ENCODE results near the gene PDX1.
A peak's percentile ranks its signal among the peaks of the same experiment; 100 is the strongest.

Gene PDX1

GRCh38 chr13:27917121-27917947, 2.5 kb upstream of the PDX1 start:
- Histone ChIP-seq H3K4me3 (ENCODE audit: low read depth in 1 of 2, low read length in 2 of 2) (peak overlapping the region in 1 of 2 donors; percentile 26), H3K9me3 (ENCODE audit: control insufficient read depth in 1 of 2, low read length in 2 of 2) (no peaks in the 10 kb centered on the region), H3K27me3 (ENCODE audit: low read depth, low read length) (peaks cover 48% of the 10 kb centered on the region), H3K4me1 (ENCODE audit: control insufficient read depth in 1 of 2, insufficient read depth in 2 of 2, low read length in 2 of 2) (peaks cover 0 to 41% of the 10 kb centered on the region in 2 donors), H3K36me3 (ENCODE audit: control insufficient read depth in 1 of 2, insufficient read depth in 2 of 2, low read length in 2 of 2) (no peaks in the 10 kb centered on the region), H3K27ac (ENCODE audit: low read length) (no peak overlapping the region)

GRCh38 chr13:27918041-27918917, 1.5 kb upstream of the PDX1 start:
- no peaks in the 10 kb centered on the region for H3K36me3 ChIP-seq (ENCODE audit: control insufficient read depth in 1 of 2, insufficient read depth in 2 of 2, low read length in 2 of 2)
- H3K27ac ChIP-seq (ENCODE audit: low read length) = peak overlapping the region; percentile 71
- H3K27me3 ChIP-seq (ENCODE audit: low read depth, low read length) = peaks cover 58% of the 10 kb centered on the region
- H3K9me3 ChIP-seq (ENCODE audit: control insufficient read depth in 1 of 2, low read length in 2 of 2) = no peaks in the 10 kb centered on the region
- peaks cover 0 to 41% of the 10 kb centered on the region in 2 donors for H3K4me1 ChIP-seq (ENCODE audit: control insufficient read depth in 1 of 2, insufficient read depth in 2 of 2, low read length in 2 of 2)
- peak overlapping the region in 1 of 2 donors; percentile 26 for H3K4me3 ChIP-seq (ENCODE audit: low read depth in 1 of 2, low read length in 2 of 2)

GRCh38 chr13:27918918-27919658, 712 bp upstream of the PDX1 start:
- Histone ChIP-seq H3K27me3 (ENCODE audit: low read depth, low read length) (peaks cover 66% of the 10 kb centered on the region), H3K4me1 (ENCODE audit: control insufficient read depth in 1 of 2, insufficient read depth in 2 of 2, low read length in 2 of 2) (peaks cover 0 to 46% of the 10 kb centered on the region in 2 donors), H3K4me3 (ENCODE audit: low read depth in 1 of 2, low read length in 2 of 2) (no peak overlapping the region), H3K9me3 (ENCODE audit: control insufficient read depth in 1 of 2, low read length in 2 of 2) (no peaks in the 10 kb centered on the region), H3K36me3 (ENCODE audit: control insufficient read depth in 1 of 2, insufficient read depth in 2 of 2, low read length in 2 of 2) (no peaks in the 10 kb centered on the region), H3K27ac (ENCODE audit: low read length) (no peak overlapping the region)

- Histone ChIP-seq H3K4me1 (ENCODE audit: control insufficient read depth in 1 of 2, insufficient read depth in 2 of 2, low read length in 2 of 2) (peaks cover 0 to 51% of the 10 kb centered on the region in 2 donors), H3K9me3 (ENCODE audit: control insufficient read depth in 1 of 2, low read length in 2 of 2) (no peaks in the 10 kb centered on the region), H3K4me3 (ENCODE audit: low read depth in 1 of 2, low read length in 2 of 2) (peak overlapping the region in 1 of 2 donors; percentile 62), H3K27me3 (ENCODE audit: low read depth, low read length) (peaks cover 66% of the 10 kb centered on the region), H3K36me3 (ENCODE audit: control insufficient read depth in 1 of 2, insufficient read depth in 2 of 2, low read length in 2 of 2) (no peaks in the 10 kb centered on the region), H3K27ac (ENCODE audit: low read length) (no peak overlapping the region)
Measured at GRCh38 chr13:27919659-27919933, 204 bp upstream of the PDX1 start.

GRCh38 chr13:27920677-27921420, 1.0 kb downstream of the PDX1 start:
- peaks cover 0 to 52% of the 10 kb centered on the region in 2 donors for H3K4me1 ChIP-seq (ENCODE audit: control insufficient read depth in 1 of 2, insufficient read depth in 2 of 2, low read length in 2 of 2)
- H3K4me3 ChIP-seq (ENCODE audit: low read depth in 1 of 2, low read length in 2 of 2) = peak overlapping the region; percentile 62 to 70

GRCh38 chr13:27921421-27921960, 1.7 kb downstream of the PDX1 start:
- Histone ChIP-seq H3K9me3 (ENCODE audit: control insufficient read depth in 1 of 2, low read length in 2 of 2) (no peaks in the 10 kb centered on the region), H3K4me3 (ENCODE audit: low read depth in 1 of 2, low read length in 2 of 2) (peak overlapping the region; percentile 62 to 70), H3K27me3 (ENCODE audit: low read depth, low read length) (peaks cover 64% of the 10 kb centered on the region), H3K27ac (ENCODE audit: low read length) (peak overlapping the region; percentile 78), H3K4me1 (ENCODE audit: control insufficient read depth in 1 of 2, insufficient read depth in 2 of 2, low read length in 2 of 2) (peaks cover 0 to 52% of the 10 kb centered on the region in 2 donors), H3K36me3 (ENCODE audit: control insufficient read depth in 1 of 2, insufficient read depth in 2 of 2, low read length in 2 of 2) (no peaks in the 10 kb centered on the region)

More at GRCh38 chr13:27920677-27921420, 1.0 kb downstream of the PDX1 start:
- no peaks in the 10 kb centered on the region for H3K9me3 ChIP-seq (ENCODE audit: control insufficient read depth in 1 of 2, low read length in 2 of 2)
- peak overlapping the region; percentile 78 for H3K27ac ChIP-seq (ENCODE audit: low read length)
- H3K36me3 ChIP-seq (ENCODE audit: control insufficient read depth in 1 of 2, insufficient read depth in 2 of 2, low read length in 2 of 2) = no peaks in the 10 kb centered on the region
- H3K27me3 ChIP-seq (ENCODE audit: low read depth, low read length) = peaks cover 62% of the 10 kb centered on the region

GRCh38 chr13:27921961-27922882, 2.4 kb downstream of the PDX1 start:
- peaks cover 71% of the 10 kb centered on the region for H3K27me3 ChIP-seq (ENCODE audit: low read depth, low read length)
- no peaks in the 10 kb centered on the region for H3K9me3 ChIP-seq (ENCODE audit: control insufficient read depth in 1 of 2, low read length in 2 of 2)
- H3K4me3 ChIP-seq (ENCODE audit: low read depth in 1 of 2, low read length in 2 of 2) = peak overlapping the region in 1 of 2 donors; percentile 70
- H3K27ac ChIP-seq (ENCODE audit: low read length) = peak overlapping the region; percentile 78
- H3K36me3 ChIP-seq (ENCODE audit: control insufficient read depth in 1 of 2, insufficient read depth in 2 of 2, low read length in 2 of 2) = no peaks in the 10 kb centered on the region
- H3K4me1 ChIP-seq (ENCODE audit: control insufficient read depth in 1 of 2, insufficient read depth in 2 of 2, low read length in 2 of 2) = peaks cover 0 to 52% of the 10 kb centered on the region in 2 donors

GRCh38 chr13:27922883-27923612, 3.2 kb downstream of the PDX1 start:
- Histone ChIP-seq H3K36me3 (ENCODE audit: control insufficient read depth in 1 of 2, insufficient read depth in 2 of 2, low read length in 2 of 2) (no peaks in the 10 kb centered on the region), H3K4me3 (ENCODE audit: low read depth in 1 of 2, low read length in 2 of 2) (peak overlapping the region in 1 of 2 donors; percentile 70), H3K27me3 (ENCODE audit: low read depth, low read length) (peaks cover 70% of the 10 kb centered on the region), H3K9me3 (ENCODE audit: control insufficient read depth in 1 of 2, low read length in 2 of 2) (no peaks in the 10 kb centered on the region), H3K4me1 (ENCODE audit: control insufficient read depth in 1 of 2, insufficient read depth in 2 of 2, low read length in 2 of 2) (peaks cover 0 to 46% of the 10 kb centered on the region in 2 donors), H3K27ac (ENCODE audit: low read length) (peak overlapping the region; percentile 78)

- Histone ChIP-seq H3K9me3 (ENCODE audit: control insufficient read depth in 1 of 2, low read length in 2 of 2) (no peaks in the 10 kb centered on the region), H3K36me3 (ENCODE audit: control insufficient read depth in 1 of 2, insufficient read depth in 2 of 2, low read length in 2 of 2) (no peaks in the 10 kb centered on the region), H3K27ac (ENCODE audit: low read length) (peak overlapping the region; percentile 78), H3K4me3 (ENCODE audit: low read depth in 1 of 2, low read length in 2 of 2) (peak overlapping the region in 1 of 2 donors; percentile 70), H3K4me1 (ENCODE audit: control insufficient read depth in 1 of 2, insufficient read depth in 2 of 2, low read length in 2 of 2) (peaks cover 0 to 51% of the 10 kb centered on the region in 2 donors), H3K27me3 (ENCODE audit: low read depth, low read length) (peaks cover 70% of the 10 kb centered on the region)
Measured at GRCh38 chr13:27923794-27924528, 4.2 kb downstream of the PDX1 start.
